ENCODE data around the gene DCBLD1. TPM values are rescaled to one million over a fixed set of nuclear protein-coding genes. Genes with fewer than 3 reads are reported as not detected.
"Not testable (repeated sequence)": the region's sequence is repeated elsewhere in the genome, so short reads cannot be mapped to it uniquely, and the experiment has no call there.

Gene DCBLD1
- total RNA-seq, 2 donors from 2014 or later: 6.3 to 7.1 TPM

- H3K4me3 ChIP-seq: no peak overlapping the region
- H3K4me1 ChIP-seq: no peaks in the 10 kb centered on the region
- no peaks in the 10 kb centered on the region for H3K9me3 ChIP-seq
- DNase-seq (ENCODE audit: low spot score): no peak
- no peak overlapping the region for H3K27ac ChIP-seq
- H3K27me3 ChIP-seq: no peaks in the 10 kb centered on the region
- TF ChIP-seq CTCF (IDR thresholded peaks at IDR 0.05): no peak
- no peaks in the 10 kb centered on the region for H3K36me3 ChIP-seq
These were observed 31.4 kb downstream of the DCBLD1 start for GRCh38 chr6:117513778-117514365.

GRCh38 chr6:117514655-117515054 is 32.2 kb downstream of the DCBLD1 start:
- H3K4me1 ChIP-seq: no peaks in the 10 kb centered on the region
- no peak overlapping the region for H3K27ac ChIP-seq
- no peak overlapping the region for H3K4me3 ChIP-seq
- H3K9me3 ChIP-seq: no peaks in the 10 kb centered on the region
- no peak for TF ChIP-seq CTCF (IDR thresholded peaks at IDR 0.05)
- H3K27me3 ChIP-seq: no peaks in the 10 kb centered on the region
- no peak for DNase-seq (ENCODE audit: low spot score)
- no peaks in the 10 kb centered on the region for H3K36me3 ChIP-seq

GRCh38 chr6:117515326-117515725 is 32.9 kb downstream of the DCBLD1 start:
- DNase-seq (ENCODE audit: low spot score): no peak
- H3K27ac ChIP-seq: no peak overlapping the region
- H3K4me1 ChIP-seq: no peaks in the 10 kb centered on the region
- H3K9me3 ChIP-seq: no peaks in the 10 kb centered on the region
- H3K36me3 ChIP-seq: peaks cover 2% of the 10 kb centered on the region
- H3K27me3 ChIP-seq: no peaks in the 10 kb centered on the region
- no peak overlapping the region for H3K4me3 ChIP-seq
- TF ChIP-seq CTCF (IDR thresholded peaks at IDR 0.05): no peak

GRCh38 chr6:117517995-117518394 is 35.5 kb downstream of the DCBLD1 start:
- H3K27me3 ChIP-seq; H3K4me1 ChIP-seq; H3K36me3 ChIP-seq; H3K9me3 ChIP-seq; H3K27ac ChIP-seq; DNase-seq (ENCODE audit: low spot score); H3K4me3 ChIP-seq: not testable (repeated sequence)

GRCh38 chr6:117518870-117519269 is 36.4 kb downstream of the DCBLD1 start:
- Histone ChIP-seq H3K9me3 (no peaks in the 10 kb centered on the region), H3K4me3 (no peak overlapping the region), H3K4me1 (no peaks in the 10 kb centered on the region), H3K36me3 (peaks cover 5% of the 10 kb centered on the region), H3K27ac (no peak overlapping the region), H3K27me3 (no peaks in the 10 kb centered on the region)
- no peak for TF ChIP-seq CTCF (IDR thresholded peaks at IDR 0.05)
- no peak for DNase-seq (ENCODE audit: low spot score)

GRCh38 chr6:117520603-117521395 is 38.3 kb downstream of the DCBLD1 start:
- no peak for DNase-seq (ENCODE audit: low spot score)
- no peak for TF ChIP-seq CTCF (IDR thresholded peaks at IDR 0.05)
- no peak overlapping the region for H3K27ac ChIP-seq
- H3K4me3 ChIP-seq: no peak overlapping the region
- no peaks in the 10 kb centered on the region for H3K27me3 ChIP-seq
- peaks cover 5% of the 10 kb centered on the region for H3K36me3 ChIP-seq
- no peaks in the 10 kb centered on the region for H3K4me1 ChIP-seq
- no peaks in the 10 kb centered on the region for H3K9me3 ChIP-seq

Measured in right atrium auricular region (tissue), 2 donors.